Skeletal muscle tissue (tissue), 4 donors: ENCODE results near the gene SMIM15. TPM values are rescaled to one million over a fixed set of nuclear protein-coding genes. Genes with fewer than 3 reads are reported as not detected.
A peak's percentile ranks its signal among the peaks of the same experiment; 100 is the strongest.

ENCODE experiments used
- H3K27ac ChIP-seq: one replicate; pipeline ENCODE4 v1.7.0; 2013; ENCODE audit warnings: mild to moderate bottlenecking, low read depth, low read length, inconsistent platforms
- H3K27me3 ChIP-seq, 3 donors: one replicate each; pipeline ENCODE4 v1.7.0; 2013; ENCODE audit warnings: low read length in 3 of 3; ENCODE audit not compliant: control insufficient read depth in 3 of 3, insufficient read depth in 3 of 3
- H3K36me3 ChIP-seq, 3 donors: one replicate each; pipeline ENCODE4 v1.7.0; 2013; ENCODE audit warnings: low read length in 3 of 3; ENCODE audit not compliant: control insufficient read depth in 3 of 3, insufficient read depth in 3 of 3
- H3K4me1 ChIP-seq, 3 donors: one replicate each; pipeline ENCODE4 v1.7.0; 2013; ENCODE audit warnings: low read length in 3 of 3, mild to moderate bottlenecking in 3 of 3; ENCODE audit not compliant: control insufficient read depth in 3 of 3, insufficient read depth in 3 of 3
- H3K4me3 ChIP-seq, 3 donors: one replicate each; pipeline ENCODE4 v1.7.0; 2013; ENCODE audit warnings: low read length in 3 of 3
- H3K9ac ChIP-seq, 3 donors: one replicate each; pipeline ENCODE4 v1.7.0; 2013; ENCODE audit warnings: low read length in 3 of 3, mild to moderate bottlenecking in 3 of 3, moderate library complexity in 2 of 3, low read depth in 1 of 3
- H3K9me3 ChIP-seq, 3 donors: one replicate each; pipeline ENCODE4 v1.7.0; 2013; ENCODE audit warnings: low read length in 3 of 3; ENCODE audit not compliant: control insufficient read depth in 3 of 3
- total RNA-seq: library from RNA; depleted of rRNA; stranded (reverse); fragments of >200 nt; gene quantifications from one replicate; pipeline ENCODE4 v1.2.3, GENCODE V29; 2014
- donor health status: Osteomylitis.

The SMIM15 gene
- total RNA-seq, 1 donor from 2014 or later, result 19.8 TPM

DNA sequence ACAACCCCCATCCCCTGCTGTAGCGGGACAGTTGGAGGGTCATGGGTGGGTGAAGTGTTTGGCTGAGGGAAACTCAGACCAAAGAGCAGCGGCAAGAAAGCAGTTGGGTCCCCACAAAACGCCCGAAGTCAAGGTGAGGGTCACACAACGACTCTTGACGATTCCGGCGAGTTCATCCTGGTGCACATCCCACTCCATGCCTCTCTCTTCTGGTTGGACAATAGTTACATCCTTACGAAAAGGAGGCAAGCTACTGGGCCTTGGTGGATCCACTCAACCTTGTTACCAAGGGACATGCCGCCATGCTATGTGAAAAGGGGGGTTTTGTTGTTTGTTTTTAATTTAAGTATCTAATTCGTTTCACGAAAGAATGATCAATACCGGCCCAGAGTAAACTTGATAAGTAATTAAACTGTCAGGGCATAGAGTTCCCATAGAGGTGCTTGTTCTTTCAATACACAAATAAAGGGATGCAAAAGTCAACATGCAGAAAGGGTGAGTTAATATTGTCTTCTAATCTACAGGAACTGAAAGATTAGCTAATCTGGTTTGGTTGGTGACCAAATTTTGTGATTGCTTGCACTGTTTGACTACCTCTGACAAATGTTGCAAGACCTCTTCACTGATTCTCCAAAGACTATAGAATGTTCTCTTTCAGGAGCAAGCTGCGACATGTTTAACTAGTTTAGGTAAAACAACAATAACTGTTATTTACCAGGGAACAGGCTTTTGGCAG lies 732 bp upstream of the SMIM15 start:
- H3K27ac ChIP-seq, result peak overlapping the region; percentile 91
- peak overlapping the region; percentile 93 to 98 (median 94) for H3K9ac ChIP-seq
- H3K36me3 ChIP-seq, result peaks cover 3 to 8% (median 7%) of the 10 kb centered on the region in 3 donors
- H3K4me3 ChIP-seq, result peak overlapping the region; percentile 92 to 99 (median 97)
- H3K4me1 ChIP-seq, result peaks cover 6 to 22% (median 14%) of the 10 kb centered on the region in 3 donors
- no peaks in the 10 kb centered on the region for H3K27me3 ChIP-seq
- H3K9me3 ChIP-seq, result no peaks in the 10 kb centered on the region

DNA sequence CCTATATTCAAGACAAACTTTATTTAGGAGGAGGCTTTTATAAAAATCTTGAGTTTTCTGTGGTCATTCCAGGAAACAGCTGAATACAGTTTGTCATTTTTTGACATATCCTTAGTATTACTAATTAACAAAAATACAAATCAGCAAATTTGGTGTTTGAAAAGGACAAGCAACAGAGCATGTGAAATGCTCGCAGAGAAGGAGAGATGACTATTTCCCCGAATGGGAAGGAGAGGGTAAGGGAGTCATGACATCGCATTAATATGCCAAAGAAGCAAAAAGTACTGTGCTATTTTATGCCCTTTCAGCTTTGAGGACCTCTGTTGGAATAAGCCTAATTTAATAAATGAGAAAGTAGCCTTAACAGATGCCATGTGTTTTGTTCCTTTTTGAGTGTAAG lies 1.8 kb downstream of the SMIM15 start:
- Histone ChIP-seq H3K36me3 (peaks cover 3 to 8% (median 7%) of the 10 kb centered on the region in 3 donors), H3K9me3 (no peaks in the 10 kb centered on the region), H3K27ac (no peak overlapping the region), H3K9ac (no peak overlapping the region), H3K4me3 (no peak overlapping the region), H3K27me3 (no peaks in the 10 kb centered on the region), H3K4me1 (peaks cover 6 to 22% (median 14%) of the 10 kb centered on the region in 3 donors)

DNA sequence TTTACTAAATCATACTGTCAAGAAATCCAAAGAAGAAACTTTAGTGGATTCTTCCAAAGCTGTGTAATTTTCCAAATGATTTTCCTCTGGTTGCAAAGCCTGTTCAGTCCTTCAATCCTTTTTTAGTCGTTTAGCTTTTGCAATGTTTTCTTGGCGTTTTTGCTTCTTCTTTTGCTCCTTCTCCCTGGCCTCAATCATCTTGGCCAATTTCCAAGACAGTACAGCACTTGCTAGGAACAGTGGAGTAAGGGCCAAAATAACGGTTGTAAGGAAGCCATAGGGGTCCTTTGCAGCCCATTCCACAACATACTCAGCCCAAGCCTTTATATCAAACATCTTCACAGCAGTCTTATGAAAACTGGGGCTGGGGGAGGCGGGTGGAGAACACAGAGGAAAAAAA lies 2.4 kb downstream of the SMIM15 start:
- Histone ChIP-seq H3K4me3 (no peak overlapping the region), H3K27ac (no peak overlapping the region), H3K9me3 (no peaks in the 10 kb centered on the region), H3K9ac (peak overlapping the region in 1 of 3 donors; percentile 40), H3K27me3 (no peaks in the 10 kb centered on the region), H3K4me1 (peaks cover 6 to 22% (median 14%) of the 10 kb centered on the region in 3 donors), H3K36me3 (peaks cover 3 to 8% (median 7%) of the 10 kb centered on the region in 3 donors)

DNA sequence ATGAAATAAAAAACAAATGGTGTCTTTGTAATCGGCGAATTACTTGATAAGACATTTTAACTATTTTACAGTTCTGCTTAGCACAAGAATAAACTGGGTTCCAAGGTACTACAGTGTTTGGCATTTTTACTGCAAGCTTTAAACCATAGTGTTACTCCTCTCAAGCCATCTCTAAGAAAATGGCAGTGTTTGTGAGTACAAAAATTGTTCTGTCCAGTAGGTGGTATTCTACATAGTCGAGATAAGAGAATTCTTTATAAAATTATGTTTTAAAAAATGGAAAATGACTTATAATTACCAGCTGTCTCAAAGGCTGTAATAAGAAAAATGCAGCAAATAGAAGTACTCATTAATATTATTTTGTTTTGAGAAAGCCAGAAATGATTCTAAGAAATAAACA lies 3.2 kb downstream of the SMIM15 start:
- H3K27ac ChIP-seq, result no peak overlapping the region
- peaks cover 3 to 8% (median 7%) of the 10 kb centered on the region in 3 donors for H3K36me3 ChIP-seq
- H3K4me1 ChIP-seq, result peaks cover 6 to 22% (median 14%) of the 10 kb centered on the region in 3 donors

DNA sequence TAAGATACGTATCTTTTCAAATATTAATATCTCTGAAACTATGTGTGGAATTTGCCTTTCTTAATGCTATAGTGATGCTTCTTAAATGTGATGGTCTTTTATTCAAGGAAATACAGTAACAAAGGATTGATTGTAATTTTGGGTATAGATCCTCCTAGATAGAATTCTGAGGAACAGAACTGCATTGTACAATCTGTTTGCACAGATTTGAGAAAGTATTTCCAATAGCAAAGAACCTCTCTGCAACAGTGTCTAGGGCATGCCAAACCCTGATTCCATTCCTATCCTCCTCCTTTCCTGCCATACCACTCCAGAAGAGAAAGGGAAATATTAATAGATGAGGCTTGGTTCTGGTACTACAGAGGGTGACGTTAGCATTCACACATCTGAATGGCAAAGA lies 10.4 kb downstream of the SMIM15 start:
- no peaks in the 10 kb centered on the region for H3K4me1 ChIP-seq
- no peak overlapping the region for H3K4me3 ChIP-seq
- no peak overlapping the region for H3K27ac ChIP-seq
- H3K9ac ChIP-seq, result no peak overlapping the region
- H3K27me3 ChIP-seq, result no peaks in the 10 kb centered on the region
- no peaks in the 10 kb centered on the region for H3K9me3 ChIP-seq
- no peaks in the 10 kb centered on the region for H3K36me3 ChIP-seq

More for the DNA sequence above, 3.2 kb downstream of the SMIM15 start:
- Histone ChIP-seq H3K27me3 (no peaks in the 10 kb centered on the region), H3K9ac (no peak overlapping the region), H3K9me3 (no peaks in the 10 kb centered on the region), H3K4me3 (no peak overlapping the region)

DNA sequence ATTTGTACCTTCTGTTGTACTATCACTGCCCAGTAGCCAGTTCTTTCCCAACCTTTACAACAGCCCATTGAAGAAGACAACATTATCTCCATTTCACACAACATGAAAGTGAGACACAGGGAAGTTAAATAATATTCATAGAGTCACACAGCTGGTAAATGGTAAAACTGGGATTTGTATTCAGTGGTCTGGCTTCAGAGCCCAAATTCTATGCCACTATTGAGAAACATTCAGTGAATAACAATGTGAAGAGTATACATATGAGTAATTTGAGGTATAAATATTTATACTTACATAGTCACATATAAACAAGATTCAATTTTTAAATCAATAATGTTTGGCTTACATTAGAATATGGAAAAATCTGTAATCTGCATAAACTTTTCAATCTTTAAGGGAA lies 13.8 kb downstream of the SMIM15 start:
- Histone ChIP-seq H3K9ac (no peak overlapping the region), H3K9me3 (no peaks in the 10 kb centered on the region), H3K36me3 (no peaks in the 10 kb centered on the region), H3K27me3 (no peaks in the 10 kb centered on the region), H3K27ac (no peak overlapping the region), H3K4me3 (no peak overlapping the region), H3K4me1 (no peaks in the 10 kb centered on the region)

DNA sequence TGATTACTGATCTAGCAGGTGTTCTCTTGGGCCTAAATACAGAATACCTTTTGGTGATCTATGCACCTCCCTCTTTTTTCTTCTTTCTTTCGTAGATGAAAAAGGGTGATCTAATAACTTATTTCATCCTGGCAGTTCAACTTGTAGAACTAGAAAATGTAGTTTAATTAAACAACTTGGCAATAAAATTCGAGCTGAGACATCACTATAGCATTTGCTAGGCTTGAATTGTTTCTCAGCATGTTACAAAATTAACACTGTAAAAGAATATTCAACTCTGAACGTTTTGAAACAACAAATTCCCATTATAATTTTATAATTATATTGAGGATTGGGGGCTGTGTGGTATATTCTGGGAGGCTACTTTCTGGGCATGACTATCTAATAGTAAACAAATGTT lies 19.5 kb downstream of the SMIM15 start:
- no peak overlapping the region for H3K9ac ChIP-seq
- no peaks in the 10 kb centered on the region for H3K27me3 ChIP-seq
- no peak overlapping the region for H3K27ac ChIP-seq
- no peaks in the 10 kb centered on the region for H3K36me3 ChIP-seq
- H3K9me3 ChIP-seq, result no peaks in the 10 kb centered on the region
- no peak overlapping the region for H3K4me3 ChIP-seq
- no peaks in the 10 kb centered on the region for H3K4me1 ChIP-seq

DNA sequence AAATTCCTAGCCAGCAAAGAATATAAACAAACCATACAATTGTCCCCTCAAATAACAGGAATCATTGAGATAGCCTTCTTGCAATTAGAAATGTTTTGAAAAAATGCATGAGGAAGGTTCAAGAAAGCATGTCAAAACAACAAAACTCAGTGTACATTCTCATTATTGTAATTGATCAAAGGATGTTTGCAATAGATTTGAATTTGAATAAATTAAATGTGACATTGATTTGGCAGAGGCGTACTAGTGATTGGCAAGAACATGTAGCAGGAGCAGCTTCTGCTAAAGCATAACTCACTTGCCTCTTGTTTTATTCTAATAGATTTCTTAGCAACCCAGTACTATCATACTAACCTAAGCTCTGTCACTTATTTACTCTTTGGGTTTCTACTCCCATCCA lies 19.9 kb downstream of the SMIM15 start:
- Histone ChIP-seq H3K27me3 (no peaks in the 10 kb centered on the region), H3K9me3 (no peaks in the 10 kb centered on the region), H3K36me3 (no peaks in the 10 kb centered on the region), H3K27ac (no peak overlapping the region), H3K4me1 (no peaks in the 10 kb centered on the region), H3K4me3 (no peak overlapping the region), H3K9ac (no peak overlapping the region)

DNA sequence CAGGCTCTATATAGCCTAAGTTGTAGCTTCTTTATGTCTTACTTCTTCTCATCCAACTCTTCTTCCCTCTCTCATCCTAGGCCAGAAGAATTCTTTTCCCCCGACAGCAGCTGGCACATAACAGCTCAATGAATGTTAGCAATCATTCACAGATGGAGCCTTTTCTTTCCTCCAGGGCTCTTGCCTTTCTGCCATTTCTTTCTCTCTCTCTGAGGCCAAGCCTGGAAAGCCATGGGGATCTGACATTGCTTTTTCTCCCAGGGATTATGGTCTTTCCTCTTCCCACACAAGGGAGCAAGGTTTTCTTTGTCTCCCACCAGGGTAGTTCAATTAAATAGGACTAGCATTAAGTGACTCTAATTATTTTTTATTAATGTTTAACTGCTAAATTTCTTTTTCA lies 20.5 kb downstream of the SMIM15 start:
- H3K27ac ChIP-seq, result no peak overlapping the region
- no peaks in the 10 kb centered on the region for H3K9me3 ChIP-seq
- H3K36me3 ChIP-seq, result no peaks in the 10 kb centered on the region
- no peaks in the 10 kb centered on the region for H3K4me1 ChIP-seq
- H3K27me3 ChIP-seq, result no peaks in the 10 kb centered on the region
- H3K4me3 ChIP-seq, result no peak overlapping the region
- no peak overlapping the region for H3K9ac ChIP-seq

DNA sequence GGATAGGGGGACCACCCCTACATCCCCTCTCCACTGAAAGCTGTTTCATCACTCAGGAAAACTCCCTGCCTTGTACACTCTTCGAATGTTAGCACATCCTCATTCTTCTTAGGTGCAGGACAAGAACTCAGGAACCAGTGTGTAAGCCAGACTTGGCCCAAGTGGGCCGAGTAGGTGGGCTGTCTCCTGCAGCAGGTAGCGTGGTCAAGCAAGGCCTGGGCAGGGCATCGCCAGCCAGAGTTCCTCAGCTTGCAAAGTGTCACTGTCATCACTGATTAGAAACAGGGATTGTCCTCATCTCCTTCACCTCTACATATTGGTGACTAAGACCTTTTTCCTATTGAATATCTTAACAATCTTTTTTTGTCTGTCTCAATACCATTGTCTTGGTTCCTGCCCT lies 22.3 kb downstream of the SMIM15 start:
- Histone ChIP-seq H3K4me1 (no peaks in the 10 kb centered on the region), H3K27ac (no peak overlapping the region), H3K9me3 (no peaks in the 10 kb centered on the region), H3K4me3 (no peak overlapping the region), H3K27me3 (no peaks in the 10 kb centered on the region), H3K9ac (no peak overlapping the region), H3K36me3 (no peaks in the 10 kb centered on the region)
